C1 segment of cervical spinal cord (tissue), 14 donors: ENCODE data around the gene PSMD5.

Experiments used
- DNase-seq, 14 donors: peaks; one replicate each; lab custom pipeline; 2025; lab: John Stamatoyannopoulos, UW

PSMD5 gene

GRCh38 chr9:120842685-120843485, at the start of gene PSMD5:
PSMD5 (minus strand) TSS chr9:120842922; CDS start chr9:120842909, 13 bp downstream.
- peak; percentile 47 to 97 (median 82) for DNase-seq

- no peak for DNase-seq
These were observed 49.4 kb upstream of the PSMD5 start for GRCh38 chr9:120891884-120892747.

- DNase-seq: no peak
These were observed 48.6 kb upstream of the PSMD5 start for GRCh38 chr9:120891245-120891883.

GRCh38 chr9:120890320-120891244, 47.9 kb upstream of the PSMD5 start:
- no peak for DNase-seq

GRCh38 chr9:120889606-120890271, 47.0 kb upstream of the PSMD5 start:
- DNase-seq: no peak

- no peak for DNase-seq
These were observed 45.9 kb upstream of the PSMD5 start for GRCh38 chr9:120888626-120889025.

- no peak for DNase-seq
These were observed 43.8 kb upstream of the PSMD5 start for GRCh38 chr9:120886490-120886967.

GRCh38 chr9:120885958-120886357, 43.2 kb upstream of the PSMD5 start:
- no peak for DNase-seq

GRCh38 chr9:120885457-120885856, 42.7 kb upstream of the PSMD5 start:
- no peak for DNase-seq

- DNase-seq: no peak
These were observed 40.9 kb upstream of the PSMD5 start for GRCh38 chr9:120883608-120883996.

GRCh38 chr9:120882935-120883607, 40.3 kb upstream of the PSMD5 start:
- no peak for DNase-seq

- no peak for DNase-seq
These were observed 36.7 kb upstream of the PSMD5 start for GRCh38 chr9:120879446-120879845.

- DNase-seq: no peak
These were observed 35.7 kb upstream of the PSMD5 start for GRCh38 chr9:120878188-120879130.

- peak in 11 of 14 donors; percentile 42 to 71 (median 64) for DNase-seq
These were observed 34.7 kb upstream of the PSMD5 start for GRCh38 chr9:120877276-120878034.

GRCh38 chr9:120876842-120877240, 34.1 kb upstream of the PSMD5 start, which contains the start of gene PHF19:
PHF19 (minus strand) TSS chr9:120877188; CDS start chr9:120874741, 2,447 bp downstream.
- peak in 6 of 14 donors; percentile 38 to 59 (median 57) for DNase-seq

- DNase-seq: peak in 13 of 14 donors; percentile 18 to 87 (median 72)
These were observed 33.5 kb upstream of the PSMD5 start for GRCh38 chr9:120875954-120876841.

GRCh38 chr9:120875643-120875953, 32.9 kb upstream of the PSMD5 start:
- DNase-seq: no peak
